ENCODE data around the gene SOX2.

The SOX2 gene

DNA sequence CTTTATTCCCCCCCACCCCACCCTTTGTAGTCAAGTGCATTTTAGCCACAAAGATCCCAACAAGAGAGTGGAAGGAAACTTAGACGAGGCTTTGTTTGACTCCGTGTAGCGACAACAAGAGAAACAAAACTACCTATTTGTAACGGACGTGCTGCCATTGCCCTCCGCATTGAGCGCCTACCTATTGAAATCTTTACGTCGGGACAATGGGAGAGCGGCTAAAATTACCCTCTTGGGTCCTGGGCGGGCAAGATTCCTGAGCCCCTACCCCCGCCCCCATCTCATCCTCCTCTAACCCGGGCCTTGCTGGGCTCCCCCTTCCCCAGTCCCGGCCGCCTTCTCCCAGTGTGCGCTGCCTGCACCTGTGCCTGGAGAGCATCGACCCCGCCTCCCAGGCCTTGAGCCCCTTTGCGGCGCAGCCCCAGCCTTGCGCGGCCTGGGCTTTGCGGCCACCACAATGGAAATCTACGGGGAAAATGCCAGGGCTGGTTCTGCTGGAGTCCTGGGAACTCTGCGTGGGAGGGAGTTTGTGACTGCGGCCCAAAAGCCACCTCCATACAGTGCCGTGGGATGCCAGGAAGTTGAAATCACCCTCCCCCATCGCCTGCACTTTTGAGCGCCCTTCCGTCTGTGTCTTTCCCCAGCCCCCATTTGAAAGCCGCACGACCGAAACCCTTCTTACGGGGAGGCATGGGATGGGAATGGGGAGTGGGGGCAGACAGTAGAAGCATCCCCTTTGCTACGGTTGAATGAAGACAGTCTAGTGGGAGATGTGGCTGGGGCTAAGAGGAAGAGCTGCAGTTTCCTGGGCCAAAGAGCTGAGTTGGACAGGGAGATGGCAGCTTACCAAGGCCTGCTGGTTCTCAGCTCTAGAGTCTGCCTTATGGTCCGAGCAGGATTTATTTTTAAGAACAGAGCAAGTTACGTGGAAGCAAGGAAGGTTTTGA lies 1.1 kb upstream of the SOX2 start:
- TF ChIP-seq TAF1 (IDR thresholded peaks at IDR 0.05; ENCODE audit: borderline replicate concordance, insufficient read depth, low read length) (no peak), FOXP2 (optimal IDR thresholded peaks at IDR 0.05; ENCODE audit: borderline replicate concordance, extremely low read depth, extremely low read length, insufficient read depth) (no peak), SIN3A (IDR thresholded peaks at IDR 0.05; ENCODE audit: borderline replicate concordance, insufficient read depth, low read length) (no peak)

DNA sequence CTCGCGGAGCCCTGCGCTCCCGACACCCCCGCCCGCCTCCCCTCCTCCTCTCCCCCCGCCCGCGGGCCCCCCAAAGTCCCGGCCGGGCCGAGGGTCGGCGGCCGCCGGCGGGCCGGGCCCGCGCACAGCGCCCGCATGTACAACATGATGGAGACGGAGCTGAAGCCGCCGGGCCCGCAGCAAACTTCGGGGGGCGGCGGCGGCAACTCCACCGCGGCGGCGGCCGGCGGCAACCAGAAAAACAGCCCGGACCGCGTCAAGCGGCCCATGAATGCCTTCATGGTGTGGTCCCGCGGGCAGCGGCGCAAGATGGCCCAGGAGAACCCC lies 464 bp downstream of the SOX2 start:
- TF ChIP-seq TAF1 (IDR thresholded peaks at IDR 0.05; ENCODE audit: borderline replicate concordance, insufficient read depth, low read length) (no peak), POLR2AphosphoS5 (IDR thresholded peaks at IDR 0.05; ENCODE audit: low read depth, low read length) (no peak), REST (IDR thresholded peaks at IDR 0.05; ENCODE audit: insufficient read depth in 1 of 2, low read depth in 2 of 2, low read length in 2 of 2) (no peak), FOXP2 (optimal IDR thresholded peaks at IDR 0.05; ENCODE audit: borderline replicate concordance, extremely low read depth, extremely low read length, insufficient read depth) (no peak), SIN3A (IDR thresholded peaks at IDR 0.05; ENCODE audit: borderline replicate concordance, insufficient read depth, low read length) (no peak)

GRCh38 chr3:181712553-181713279 lies 991 bp downstream of the SOX2 start:
- TF ChIP-seq TAF1 (IDR thresholded peaks at IDR 0.05; ENCODE audit: borderline replicate concordance, insufficient read depth, low read length) = no peak
- TF ChIP-seq REST (IDR thresholded peaks at IDR 0.05; ENCODE audit: insufficient read depth in 1 of 2, low read depth in 2 of 2, low read length in 2 of 2) = no peak
- TF ChIP-seq FOXP2 (optimal IDR thresholded peaks at IDR 0.05; ENCODE audit: borderline replicate concordance, extremely low read depth, extremely low read length, insufficient read depth) = no peak
- no peak for TF ChIP-seq POLR2AphosphoS5 (IDR thresholded peaks at IDR 0.05; ENCODE audit: low read depth, low read length)
- TF ChIP-seq SIN3A (IDR thresholded peaks at IDR 0.05; ENCODE audit: borderline replicate concordance, insufficient read depth, low read length) = no peak

DNA sequence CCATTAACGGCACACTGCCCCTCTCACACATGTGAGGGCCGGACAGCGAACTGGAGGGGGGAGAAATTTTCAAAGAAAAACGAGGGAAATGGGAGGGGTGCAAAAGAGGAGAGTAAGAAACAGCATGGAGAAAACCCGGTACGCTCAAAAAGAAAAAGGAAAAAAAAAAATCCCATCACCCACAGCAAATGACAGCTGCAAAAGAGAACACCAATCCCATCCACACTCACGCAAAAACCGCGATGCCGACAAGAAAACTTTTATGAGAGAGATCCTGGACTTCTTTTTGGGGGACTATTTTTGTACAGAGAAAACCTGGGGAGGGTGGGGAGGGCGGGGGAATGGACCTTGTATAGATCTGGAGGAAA lies 1.5 kb downstream of the SOX2 start:
- TF ChIP-seq POLR2AphosphoS5 (IDR thresholded peaks at IDR 0.05; ENCODE audit: low read depth, low read length) (no peak), FOXP2 (optimal IDR thresholded peaks at IDR 0.05; ENCODE audit: borderline replicate concordance, extremely low read depth, extremely low read length, insufficient read depth) (no peak), TAF1 (IDR thresholded peaks at IDR 0.05; ENCODE audit: borderline replicate concordance, insufficient read depth, low read length) (no peak)

DNA sequence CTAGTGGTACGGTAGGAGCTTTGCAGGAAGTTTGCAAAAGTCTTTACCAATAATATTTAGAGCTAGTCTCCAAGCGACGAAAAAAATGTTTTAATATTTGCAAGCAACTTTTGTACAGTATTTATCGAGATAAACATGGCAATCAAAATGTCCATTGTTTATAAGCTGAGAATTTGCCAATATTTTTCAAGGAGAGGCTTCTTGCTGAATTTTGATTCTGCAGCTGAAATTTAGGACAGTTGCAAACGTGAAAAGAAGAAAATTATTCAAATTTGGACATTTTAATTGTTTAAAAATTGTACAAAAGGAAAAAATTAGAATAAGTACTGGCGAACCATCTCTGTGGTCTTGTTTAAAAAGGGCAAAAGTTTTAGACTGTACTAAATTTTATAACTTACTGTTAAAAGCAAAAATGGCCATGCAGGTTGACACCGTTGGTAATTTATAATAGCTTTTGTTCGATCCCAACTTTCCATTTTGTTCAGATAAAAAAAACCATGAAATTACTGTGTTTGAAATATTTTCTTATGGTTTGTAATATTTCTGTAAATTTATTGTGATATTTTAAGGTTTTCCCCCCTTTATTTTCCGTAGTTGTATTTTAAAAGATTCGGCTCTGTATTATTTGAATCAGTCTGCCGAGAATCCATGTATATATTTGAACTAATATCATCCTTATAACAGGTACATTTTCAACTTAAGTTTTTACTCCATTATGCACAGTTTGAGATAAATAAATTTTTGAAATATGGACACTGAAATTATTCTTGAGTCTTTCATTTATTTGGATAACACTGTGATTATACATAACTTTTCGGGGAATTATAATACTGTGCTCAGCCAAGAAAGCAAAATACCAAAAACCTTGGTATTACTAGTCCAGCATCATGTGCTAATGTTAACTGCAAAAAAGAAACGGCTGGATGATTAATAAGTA lies 2.2 kb downstream of the SOX2 start:
- no peak for TF ChIP-seq REST (IDR thresholded peaks at IDR 0.05; ENCODE audit: insufficient read depth in 1 of 2, low read depth in 2 of 2, low read length in 2 of 2)
